ENCODE data around the gene HELT. TPM values are rescaled to one million over a fixed set of nuclear protein-coding genes. Genes with fewer than 3 reads are reported as not detected.

HELT gene
- total and polyA plus RNA-seq, 4 donors, result not detected

DNA sequence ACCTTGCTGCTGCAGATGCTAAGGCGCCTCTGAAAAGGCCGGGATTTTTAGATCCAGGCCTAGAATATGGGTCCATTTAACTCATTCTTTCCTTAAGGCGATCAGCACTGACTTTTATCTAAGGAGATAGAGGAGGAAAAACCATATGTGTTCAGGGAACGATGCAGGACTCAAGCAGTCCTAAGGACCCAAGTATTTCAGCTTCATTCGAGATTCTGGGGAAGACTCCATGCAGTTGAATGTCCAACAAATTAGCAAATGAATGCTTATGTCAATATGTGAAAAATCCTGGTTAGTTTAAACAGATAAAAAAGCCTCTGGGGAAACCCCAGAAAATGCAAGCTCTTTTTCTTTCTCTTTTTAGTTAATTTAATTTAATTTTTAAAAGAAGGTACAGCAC lies 36.0 kb downstream of the HELT start:
- no peak overlapping the region for H3K9ac ChIP-seq (ENCODE audit: low read depth in 1 of 2, low read length in 2 of 2)
- no peak for TF ChIP-seq JUND (IDR thresholded peaks at IDR 0.05)
- TF ChIP-seq HNF4A (conservative IDR thresholded peaks at IDR 0.05), result no peak
- TF ChIP-seq, protein P1, sequence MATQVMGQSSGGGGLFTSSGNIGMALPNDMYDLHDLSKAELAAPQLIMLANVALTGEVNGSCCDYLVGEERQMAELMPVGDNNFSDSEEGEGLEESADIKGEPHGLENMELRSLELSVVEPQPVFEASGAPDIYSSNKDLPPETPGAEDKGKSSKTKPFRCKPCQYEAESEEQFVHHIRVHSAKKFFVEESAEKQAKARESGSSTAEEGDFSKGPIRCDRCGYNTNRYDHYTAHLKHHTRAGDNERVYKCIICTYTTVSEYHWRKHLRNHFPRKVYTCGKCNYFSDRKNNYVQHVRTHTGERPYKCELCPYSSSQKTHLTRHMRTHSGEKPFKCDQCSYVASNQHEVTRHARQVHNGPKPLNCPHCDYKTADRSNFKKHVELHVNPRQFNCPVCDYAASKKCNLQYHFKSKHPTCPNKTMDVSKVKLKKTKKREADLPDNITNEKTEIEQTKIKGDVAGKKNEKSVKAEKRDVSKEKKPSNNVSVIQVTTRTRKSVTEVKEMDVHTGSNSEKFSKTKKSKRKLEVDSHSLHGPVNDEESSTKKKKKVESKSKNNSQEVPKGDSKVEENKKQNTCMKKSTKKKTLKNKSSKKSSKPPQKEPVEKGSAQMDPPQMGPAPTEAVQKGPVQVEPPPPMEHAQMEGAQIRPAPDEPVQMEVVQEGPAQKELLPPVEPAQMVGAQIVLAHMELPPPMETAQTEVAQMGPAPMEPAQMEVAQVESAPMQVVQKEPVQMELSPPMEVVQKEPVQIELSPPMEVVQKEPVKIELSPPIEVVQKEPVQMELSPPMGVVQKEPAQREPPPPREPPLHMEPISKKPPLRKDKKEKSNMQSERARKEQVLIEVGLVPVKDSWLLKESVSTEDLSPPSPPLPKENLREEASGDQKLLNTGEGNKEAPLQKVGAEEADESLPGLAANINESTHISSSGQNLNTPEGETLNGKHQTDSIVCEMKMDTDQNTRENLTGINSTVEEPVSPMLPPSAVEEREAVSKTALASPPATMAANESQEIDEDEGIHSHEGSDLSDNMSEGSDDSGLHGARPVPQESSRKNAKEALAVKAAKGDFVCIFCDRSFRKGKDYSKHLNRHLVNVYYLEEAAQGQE (IDR thresholded peaks at IDR 0.05), result no peak
- no peak for TF ChIP-seq RXRA (IDR thresholded peaks at IDR 0.05)
- no peak for TF ChIP-seq EGR1 (IDR thresholded peaks at IDR 0.05; ENCODE audit: low read depth in 2 of 2)
- no peak for TF ChIP-seq NR2F2 (IDR thresholded peaks at IDR 0.05)
- TF ChIP-seq, protein P2, sequence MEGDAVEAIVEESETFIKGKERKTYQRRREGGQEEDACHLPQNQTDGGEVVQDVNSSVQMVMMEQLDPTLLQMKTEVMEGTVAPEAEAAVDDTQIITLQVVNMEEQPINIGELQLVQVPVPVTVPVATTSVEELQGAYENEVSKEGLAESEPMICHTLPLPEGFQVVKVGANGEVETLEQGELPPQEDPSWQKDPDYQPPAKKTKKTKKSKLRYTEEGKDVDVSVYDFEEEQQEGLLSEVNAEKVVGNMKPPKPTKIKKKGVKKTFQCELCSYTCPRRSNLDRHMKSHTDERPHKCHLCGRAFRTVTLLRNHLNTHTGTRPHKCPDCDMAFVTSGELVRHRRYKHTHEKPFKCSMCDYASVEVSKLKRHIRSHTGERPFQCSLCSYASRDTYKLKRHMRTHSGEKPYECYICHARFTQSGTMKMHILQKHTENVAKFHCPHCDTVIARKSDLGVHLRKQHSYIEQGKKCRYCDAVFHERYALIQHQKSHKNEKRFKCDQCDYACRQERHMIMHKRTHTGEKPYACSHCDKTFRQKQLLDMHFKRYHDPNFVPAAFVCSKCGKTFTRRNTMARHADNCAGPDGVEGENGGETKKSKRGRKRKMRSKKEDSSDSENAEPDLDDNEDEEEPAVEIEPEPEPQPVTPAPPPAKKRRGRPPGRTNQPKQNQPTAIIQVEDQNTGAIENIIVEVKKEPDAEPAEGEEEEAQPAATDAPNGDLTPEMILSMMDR (IDR thresholded peaks at IDR 0.05; ENCODE audit: low read depth, low read length, missing input control), result no peak
- TF ChIP-seq, protein P3, sequence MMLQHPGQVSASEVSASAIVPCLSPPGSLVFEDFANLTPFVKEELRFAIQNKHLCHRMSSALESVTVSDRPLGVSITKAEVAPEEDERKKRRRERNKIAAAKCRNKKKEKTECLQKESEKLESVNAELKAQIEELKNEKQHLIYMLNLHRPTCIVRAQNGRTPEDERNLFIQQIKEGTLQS (IDR thresholded peaks at IDR 0.05), result no peak
- no peak for TF ChIP-seq SP1 (IDR thresholded peaks at IDR 0.05)
- TF ChIP-seq, protein P4, sequence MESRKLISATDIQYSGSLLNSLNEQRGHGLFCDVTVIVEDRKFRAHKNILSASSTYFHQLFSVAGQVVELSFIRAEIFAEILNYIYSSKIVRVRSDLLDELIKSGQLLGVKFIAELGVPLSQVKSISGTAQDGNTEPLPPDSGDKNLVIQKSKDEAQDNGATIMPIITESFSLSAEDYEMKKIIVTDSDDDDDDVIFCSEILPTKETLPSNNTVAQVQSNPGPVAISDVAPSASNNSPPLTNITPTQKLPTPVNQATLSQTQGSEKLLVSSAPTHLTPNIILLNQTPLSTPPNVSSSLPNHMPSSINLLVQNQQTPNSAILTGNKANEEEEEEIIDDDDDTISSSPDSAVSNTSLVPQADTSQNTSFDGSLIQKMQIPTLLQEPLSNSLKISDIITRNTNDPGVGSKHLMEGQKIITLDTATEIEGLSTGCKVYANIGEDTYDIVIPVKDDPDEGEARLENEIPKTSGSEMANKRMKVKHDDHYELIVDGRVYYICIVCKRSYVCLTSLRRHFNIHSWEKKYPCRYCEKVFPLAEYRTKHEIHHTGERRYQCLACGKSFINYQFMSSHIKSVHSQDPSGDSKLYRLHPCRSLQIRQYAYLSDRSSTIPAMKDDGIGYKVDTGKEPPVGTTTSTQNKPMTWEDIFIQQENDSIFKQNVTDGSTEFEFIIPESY (IDR thresholded peaks at IDR 0.05), result no peak
- no peak overlapping the region for H3K4me3 ChIP-seq (ENCODE audit: low read depth in 1 of 3, low read length in 3 of 3)
- no peak for DNase-seq (ENCODE audit: low spot score)
- H3K27ac ChIP-seq (ENCODE audit: low read depth in 1 of 2, low read length in 2 of 2), result no peak overlapping the region
- no peaks in the 10 kb centered on the region for H3K9me3 ChIP-seq (ENCODE audit: control insufficient read depth in 4 of 4, low read length in 3 of 4)
- 88% methylated on average over 5 of the region's 5 CpGs for WGBS
- H3K27me3 ChIP-seq (ENCODE audit: control insufficient read depth in 4 of 4, insufficient read depth in 4 of 4, low read length in 3 of 4), result no peaks in the 10 kb centered on the region
- no peaks in the 10 kb centered on the region for H3K36me3 ChIP-seq (ENCODE audit: control insufficient read depth in 4 of 4, insufficient read depth in 3 of 4, low read depth in 1 of 4, low read length in 3 of 4)
- no peaks in the 10 kb centered on the region for H3K4me1 ChIP-seq (ENCODE audit: control insufficient read depth in 4 of 4, insufficient read depth in 4 of 4, low read length in 3 of 4)

DNA sequence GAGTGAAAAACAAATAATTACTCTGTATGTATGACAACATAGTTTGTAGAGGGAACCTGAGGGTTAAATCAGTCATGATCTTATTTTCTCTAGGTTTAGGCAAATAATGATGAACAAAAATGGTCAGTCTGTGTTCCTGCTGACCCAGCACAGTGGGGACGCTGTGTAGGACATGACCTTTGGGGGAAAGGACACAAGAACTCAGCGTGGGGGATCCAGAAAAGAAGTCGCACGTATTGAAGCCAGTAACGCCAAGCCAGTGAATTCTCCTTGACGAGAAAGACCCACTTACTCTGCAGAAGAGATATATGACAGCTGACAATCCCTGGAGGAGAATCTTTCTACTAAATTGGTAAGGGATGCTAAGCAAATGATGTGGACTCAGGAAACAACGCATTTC lies 36.6 kb downstream of the HELT start:
- no peak overlapping the region for H3K4me3 ChIP-seq (ENCODE audit: low read depth in 1 of 3, low read length in 3 of 3)
- no peak overlapping the region for H3K27ac ChIP-seq (ENCODE audit: low read depth in 1 of 2, low read length in 2 of 2)
- 75% methylated on average over 7 of the region's 7 CpGs for WGBS
- H3K9me3 ChIP-seq (ENCODE audit: control insufficient read depth in 4 of 4, low read length in 3 of 4), result no peaks in the 10 kb centered on the region
- no peaks in the 10 kb centered on the region for H3K4me1 ChIP-seq (ENCODE audit: control insufficient read depth in 4 of 4, insufficient read depth in 4 of 4, low read length in 3 of 4)
- no peaks in the 10 kb centered on the region for H3K36me3 ChIP-seq (ENCODE audit: control insufficient read depth in 4 of 4, insufficient read depth in 3 of 4, low read depth in 1 of 4, low read length in 3 of 4)
- DNase-seq (ENCODE audit: low spot score), result no peak
- no peak overlapping the region for H3K9ac ChIP-seq (ENCODE audit: low read depth in 1 of 2, low read length in 2 of 2)
- TF ChIP-seq YY1 (IDR thresholded peaks at IDR 0.05) (no peak), GABPA (IDR thresholded peaks at IDR 0.05 in 1 of 2, conservative IDR thresholded peaks at IDR 0.05 in 1 of 2) (no peak), SP1 (IDR thresholded peaks at IDR 0.05) (no peak), RAD21 (IDR thresholded peaks at IDR 0.05) (no peak), NR2F2 (IDR thresholded peaks at IDR 0.05) (no peak), EGR1 (IDR thresholded peaks at IDR 0.05; ENCODE audit: low read depth in 2 of 2) (no peak)
- TF ChIP-seq, protein P3 (IDR thresholded peaks at IDR 0.05), result no peak
- TF ChIP-seq, protein P2 (IDR thresholded peaks at IDR 0.05; ENCODE audit: low read depth, low read length, missing input control), result no peak
- TF ChIP-seq, protein P1 (IDR thresholded peaks at IDR 0.05), result no peak
- H3K27me3 ChIP-seq (ENCODE audit: control insufficient read depth in 4 of 4, insufficient read depth in 4 of 4, low read length in 3 of 4), result no peaks in the 10 kb centered on the region
